ENCODE measurements around the gene TMEM266. TPM values are rescaled to one million over a fixed set of nuclear protein-coding genes. Genes with fewer than 3 reads are reported as not detected.
A peak's percentile ranks its signal among the peaks of the same experiment; 100 is the strongest.

The TMEM266 gene
- total and polyA plus RNA-seq, 2 experiments from 2014 or later: 0.39 to 1.9 TPM

GRCh38 chr15:76162784-76163456, 103.1 kb downstream of the TMEM266 start:
- H3K27ac ChIP-seq: no peak overlapping the region
- WGBS (ENCODE audit: low lambda C conversion rate, missing lambda C conversion rate): 92% methylated on average over 10 of the region's 10 CpGs

GRCh38 chr15:76163457-76164295, 103.9 kb downstream of the TMEM266 start:
- H3K4me2 ChIP-seq: peak overlapping the region; percentile 47

More at GRCh38 chr15:76162784-76163456, 103.1 kb downstream of the TMEM266 start:
- no peaks in the 10 kb centered on the region for H3K9me3 ChIP-seq (ENCODE audit: low read depth)
- no peaks in the 10 kb centered on the region for H4K20me1 ChIP-seq (ENCODE audit: insufficient read depth, poor library complexity, severe bottlenecking)
- H3K4me2 ChIP-seq: no peak overlapping the region
- H3K4me3 ChIP-seq: no peak overlapping the region
- TF ChIP-seq EZH2 (IDR thresholded peaks at IDR 0.05; ENCODE audit: borderline replicate concordance) (no peak), EZH2phosphoT487 (IDR thresholded peaks at IDR 0.05; ENCODE audit: low read depth, severe bottlenecking, unreplicated experiment) (no peak)
- TF ChIP-seq, protein P1, sequence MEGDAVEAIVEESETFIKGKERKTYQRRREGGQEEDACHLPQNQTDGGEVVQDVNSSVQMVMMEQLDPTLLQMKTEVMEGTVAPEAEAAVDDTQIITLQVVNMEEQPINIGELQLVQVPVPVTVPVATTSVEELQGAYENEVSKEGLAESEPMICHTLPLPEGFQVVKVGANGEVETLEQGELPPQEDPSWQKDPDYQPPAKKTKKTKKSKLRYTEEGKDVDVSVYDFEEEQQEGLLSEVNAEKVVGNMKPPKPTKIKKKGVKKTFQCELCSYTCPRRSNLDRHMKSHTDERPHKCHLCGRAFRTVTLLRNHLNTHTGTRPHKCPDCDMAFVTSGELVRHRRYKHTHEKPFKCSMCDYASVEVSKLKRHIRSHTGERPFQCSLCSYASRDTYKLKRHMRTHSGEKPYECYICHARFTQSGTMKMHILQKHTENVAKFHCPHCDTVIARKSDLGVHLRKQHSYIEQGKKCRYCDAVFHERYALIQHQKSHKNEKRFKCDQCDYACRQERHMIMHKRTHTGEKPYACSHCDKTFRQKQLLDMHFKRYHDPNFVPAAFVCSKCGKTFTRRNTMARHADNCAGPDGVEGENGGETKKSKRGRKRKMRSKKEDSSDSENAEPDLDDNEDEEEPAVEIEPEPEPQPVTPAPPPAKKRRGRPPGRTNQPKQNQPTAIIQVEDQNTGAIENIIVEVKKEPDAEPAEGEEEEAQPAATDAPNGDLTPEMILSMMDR (IDR thresholded peaks at IDR 0.05; ENCODE audit: poor library complexity): no peak
- no peaks in the 10 kb centered on the region for H3K9me2 ChIP-seq (replicated peaks; ENCODE audit: insufficient read depth)
- no peaks in the 10 kb centered on the region for H3K27me3 ChIP-seq
- H3K36me3 ChIP-seq (replicated peaks; ENCODE audit: insufficient read depth, low read depth): no peaks in the 10 kb centered on the region
- no peaks in the 10 kb centered on the region for H3K79me2 ChIP-seq
- DNase-seq (ENCODE audit: low spot score): no peak
- H3K4me1 ChIP-seq (ENCODE audit: insufficient read depth): peaks cover 41% of the 10 kb centered on the region
- no peak overlapping the region for H2AFZ ChIP-seq

GRCh38 chr15:76164602-76165001, 104.8 kb downstream of the TMEM266 start:
- H3K4me2 ChIP-seq: no peak overlapping the region
- no peaks in the 10 kb centered on the region for H3K9me2 ChIP-seq (replicated peaks; ENCODE audit: insufficient read depth)
- no peaks in the 10 kb centered on the region for H3K9me3 ChIP-seq (ENCODE audit: low read depth)
- no peaks in the 10 kb centered on the region for H3K36me3 ChIP-seq (replicated peaks; ENCODE audit: insufficient read depth, low read depth)
- no peak overlapping the region for H3K27ac ChIP-seq
- no peaks in the 10 kb centered on the region for H3K79me2 ChIP-seq
- no peak overlapping the region for H3K4me3 ChIP-seq
- TF ChIP-seq EZH2 (IDR thresholded peaks at IDR 0.05; ENCODE audit: borderline replicate concordance): no peak
- TF ChIP-seq EZH2phosphoT487 (IDR thresholded peaks at IDR 0.05; ENCODE audit: low read depth, severe bottlenecking, unreplicated experiment): no peak
- TF ChIP-seq, protein P1 (IDR thresholded peaks at IDR 0.05; ENCODE audit: poor library complexity): no peak
- H3K27me3 ChIP-seq: no peaks in the 10 kb centered on the region
- no peak for DNase-seq (ENCODE audit: low spot score)
- 94% methylated on average over 8 of the region's 8 CpGs for WGBS (ENCODE audit: low lambda C conversion rate, missing lambda C conversion rate)
- no peak overlapping the region for H2AFZ ChIP-seq
- no peaks in the 10 kb centered on the region for H4K20me1 ChIP-seq (ENCODE audit: insufficient read depth, poor library complexity, severe bottlenecking)
- peaks cover 31% of the 10 kb centered on the region for H3K4me1 ChIP-seq (ENCODE audit: insufficient read depth)

More at GRCh38 chr15:76163457-76164295, 103.9 kb downstream of the TMEM266 start:
- Histone ChIP-seq H3K79me2 (no peaks in the 10 kb centered on the region), H3K27ac (peak overlapping the region; percentile 16), H3K27me3 (no peaks in the 10 kb centered on the region), H3K4me1 (ENCODE audit: insufficient read depth) (peaks cover 33% of the 10 kb centered on the region), H3K9me3 (ENCODE audit: low read depth) (no peaks in the 10 kb centered on the region), H2AFZ (peak overlapping the region; percentile 24), H4K20me1 (ENCODE audit: insufficient read depth, poor library complexity, severe bottlenecking) (no peaks in the 10 kb centered on the region), H3K9me2 (replicated peaks; ENCODE audit: insufficient read depth) (no peaks in the 10 kb centered on the region), H3K36me3 (replicated peaks; ENCODE audit: insufficient read depth, low read depth) (no peaks in the 10 kb centered on the region), H3K4me3 (no peak overlapping the region)
- no peak for TF ChIP-seq EZH2phosphoT487 (IDR thresholded peaks at IDR 0.05; ENCODE audit: low read depth, severe bottlenecking, unreplicated experiment)
- TF ChIP-seq EZH2 (IDR thresholded peaks at IDR 0.05; ENCODE audit: borderline replicate concordance): no peak
- TF ChIP-seq, protein P1 (IDR thresholded peaks at IDR 0.05; ENCODE audit: poor library complexity): no peak
- WGBS (ENCODE audit: low lambda C conversion rate, missing lambda C conversion rate): 58% methylated on average over 19 of the region's 21 CpGs
- peak; percentile 71 for DNase-seq (ENCODE audit: low spot score)

Data from hepatocyte (in vitro differentiated cells).